ENCODE measurements around the gene CACHD1.

GRCh38 chr1:64567426-64568170 lies 97.7 kb downstream of the CACHD1 start:
- TF ChIP-seq POLR2AphosphoS5 (IDR thresholded peaks at IDR 0.05) (no peak), POLR2A (IDR thresholded peaks at IDR 0.05) (no peak)
